ENCODE results near the gene SLC2A5.
"Not testable (repeated sequence)": the region's sequence is repeated elsewhere in the genome, so short reads cannot be mapped to it uniquely, and the experiment has no call there.

Gene SLC2A5

GRCh38 chr1:9031484-9032259, 37.8 kb downstream of the SLC2A5 start:
- no peak for DNase-seq

GRCh38 chr1:9031077-9031476, 38.4 kb downstream of the SLC2A5 start:
- not testable (repeated sequence) for DNase-seq

- no peak for DNase-seq
Measured at GRCh38 chr1:9028921-9029705, 40.3 kb downstream of the SLC2A5 start.

GRCh38 chr1:9027307-9027706, 42.1 kb downstream of the SLC2A5 start:
- no peak for DNase-seq

- no peak for DNase-seq
Measured at GRCh38 chr1:9025449-9025848, 44.0 kb downstream of the SLC2A5 start.

GRCh38 chr1:9024837-9025236, 44.6 kb downstream of the SLC2A5 start:
- DNase-seq: no peak

- DNase-seq: no peak
Measured at GRCh38 chr1:9022773-9023172, 46.7 kb downstream of the SLC2A5 start.

- DNase-seq: not testable (repeated sequence)
Measured at GRCh38 chr1:9022026-9022738, 47.3 kb downstream of the SLC2A5 start.

- DNase-seq: no peak
Measured at GRCh38 chr1:9020305-9020704, 49.1 kb downstream of the SLC2A5 start.

GRCh38 chr1:9019896-9020295, 49.5 kb downstream of the SLC2A5 start:
- no peak for DNase-seq

GRCh38 chr1:9018333-9018732, 51.1 kb downstream of the SLC2A5 start:
- no peak for DNase-seq

- DNase-seq: no peak
Measured at GRCh38 chr1:9016455-9016854, 53.0 kb downstream of the SLC2A5 start.

GRCh38 chr1:9014475-9015375, 54.7 kb downstream of the SLC2A5 start:
- no peak for DNase-seq

- DNase-seq: peak; percentile 39
Measured at GRCh38 chr1:9013819-9014218, 55.6 kb downstream of the SLC2A5 start.

- no peak for DNase-seq
Measured at GRCh38 chr1:9010781-9011323, 58.6 kb downstream of the SLC2A5 start.

GRCh38 chr1:9009438-9010370, 59.7 kb downstream of the SLC2A5 start:
- DNase-seq: peak; percentile 89

GRCh38 chr1:9008236-9008635, 61.2 kb downstream of the SLC2A5 start:
- DNase-seq: no peak

- DNase-seq: no peak
Measured at GRCh38 chr1:9006956-9007615, 62.3 kb downstream of the SLC2A5 start.

GRCh38 chr1:9005395-9005708, 64.1 kb downstream of the SLC2A5 start:
- no peak for DNase-seq

GRCh38 chr1:9004700-9005394, 64.6 kb downstream of the SLC2A5 start:
- DNase-seq: no peak

Measured in NCI-H2171 treated with DMSO at 0.1 percent for 48 hours (cell line).